Left ventricle myocardium inferior (tissue), 1 donor: ENCODE results near the gene MLH1. TPM values are rescaled to one million over a fixed set of nuclear protein-coding genes. Genes with fewer than 3 reads are reported as not detected.

Experiments
- DNase-seq: peaks from one replicate; pipeline ENCODE4 v3.0.0-alpha.2; 2020
- H3K27ac ChIP-seq: fragments of 200-600 bp; replicated peaks from 2 replicates; pipeline ENCODE4 v1.8.0; 2021
- H3K27me3 ChIP-seq: fragments of 200-600 bp; 2 replicates; pipeline ENCODE4 v1.8.0; 2021; ENCODE audit warnings: low read depth
- H3K36me3 ChIP-seq: fragments of 200-600 bp; 2 replicates; pipeline ENCODE4 v1.8.0; 2021
- H3K4me1 ChIP-seq: fragments of 200-600 bp; 2 replicates; pipeline ENCODE4 v1.8.0; 2021
- H3K4me3 ChIP-seq: fragments of 200-600 bp; 2 replicates; pipeline ENCODE4 v1.8.0; 2021; ENCODE audit warnings: mild to moderate bottlenecking, moderate library complexity
- H3K9me3 ChIP-seq: fragments of 200-600 bp; replicated peaks from 2 replicates; pipeline ENCODE4 v1.8.0; 2021
- intact Hi-C: fragments of 100-400 bp; cut with micrococcal nuclease; formaldehyde crosslinking; loops from one replicate; pipeline ENCODE4 v1.11.0; 2022
- total RNA-seq: library from RNA; stranded (reverse); fragmentation: NEBNext Ultra II Directional; extraction: Animal tissue kit (Norgen Biotek cat#: 25700); gene quantifications from one replicate; pipeline ENCODE4 v1.2.1, GENCODE V29; 2021
- TF ChIP-seq, protein P1 (sequence below): fragments of 200-600 bp; IDR thresholded peaks from 2 replicates; pipeline ENCODE4 v1.8.0; 2021; ENCODE audit warnings: antibody characterized with exemption, mild to moderate bottlenecking, borderline replicate concordance
- donor health status: DM: no; HTN: yes; CAD: no; lungs with severe emphysema.

The MLH1 gene
- total RNA-seq, 1 donor from 2014 or later, result 55.6 TPM

DNA sequence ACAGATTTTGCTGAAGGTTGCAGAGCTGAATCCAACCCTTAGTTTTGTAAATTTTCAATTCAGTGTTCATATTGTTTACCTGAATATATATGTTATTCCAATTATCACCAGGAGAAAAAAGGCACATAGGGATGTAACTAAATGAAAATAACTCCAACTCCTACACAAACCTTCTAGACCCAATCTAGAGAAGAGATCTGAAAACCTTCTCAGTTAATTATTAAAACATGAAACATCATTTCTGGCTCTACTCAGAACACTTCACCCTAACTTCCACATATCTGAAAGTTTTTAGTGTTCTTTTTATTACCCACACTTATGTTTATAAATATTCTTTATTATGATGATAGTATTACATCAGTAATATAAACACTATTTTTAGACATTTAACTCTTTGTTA lies 104.5 kb downstream of the MLH1 start:
- intact Hi-C loops, result no loop called here

DNA sequence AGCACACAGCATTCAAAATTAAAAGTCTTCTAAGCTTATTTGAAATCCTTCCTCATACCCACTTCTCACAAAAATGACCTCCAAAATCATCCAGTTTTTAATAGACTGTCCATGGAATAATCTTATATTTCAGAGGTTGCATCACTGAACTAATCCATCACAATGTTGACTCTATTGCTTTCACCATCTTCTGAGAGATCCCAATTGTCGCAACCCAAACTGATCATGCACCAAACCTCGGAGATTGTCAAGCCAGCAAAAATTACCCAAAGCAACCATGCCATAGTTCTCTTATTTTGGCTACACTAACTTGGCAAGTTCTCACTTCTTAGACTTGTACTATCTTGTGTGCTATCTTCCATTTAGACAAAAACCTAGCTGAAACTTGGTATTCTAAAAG lies 105.6 kb downstream of the MLH1 start:
- no peak for DNase-seq
- Histone ChIP-seq H3K27ac (no peak overlapping the region), H3K9me3 (no peaks in the 10 kb centered on the region), H3K4me3 (no peak overlapping the region), H3K4me1 (peaks cover 30% of the 10 kb centered on the region), H3K36me3 (peaks cover 19% of the 10 kb centered on the region), H3K27me3 (no peaks in the 10 kb centered on the region)
- intact Hi-C loops, result no loop called here
- TF ChIP-seq, protein P1, sequence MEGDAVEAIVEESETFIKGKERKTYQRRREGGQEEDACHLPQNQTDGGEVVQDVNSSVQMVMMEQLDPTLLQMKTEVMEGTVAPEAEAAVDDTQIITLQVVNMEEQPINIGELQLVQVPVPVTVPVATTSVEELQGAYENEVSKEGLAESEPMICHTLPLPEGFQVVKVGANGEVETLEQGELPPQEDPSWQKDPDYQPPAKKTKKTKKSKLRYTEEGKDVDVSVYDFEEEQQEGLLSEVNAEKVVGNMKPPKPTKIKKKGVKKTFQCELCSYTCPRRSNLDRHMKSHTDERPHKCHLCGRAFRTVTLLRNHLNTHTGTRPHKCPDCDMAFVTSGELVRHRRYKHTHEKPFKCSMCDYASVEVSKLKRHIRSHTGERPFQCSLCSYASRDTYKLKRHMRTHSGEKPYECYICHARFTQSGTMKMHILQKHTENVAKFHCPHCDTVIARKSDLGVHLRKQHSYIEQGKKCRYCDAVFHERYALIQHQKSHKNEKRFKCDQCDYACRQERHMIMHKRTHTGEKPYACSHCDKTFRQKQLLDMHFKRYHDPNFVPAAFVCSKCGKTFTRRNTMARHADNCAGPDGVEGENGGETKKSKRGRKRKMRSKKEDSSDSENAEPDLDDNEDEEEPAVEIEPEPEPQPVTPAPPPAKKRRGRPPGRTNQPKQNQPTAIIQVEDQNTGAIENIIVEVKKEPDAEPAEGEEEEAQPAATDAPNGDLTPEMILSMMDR, result no peak

More for the DNA sequence above, 104.5 kb downstream of the MLH1 start:
- Histone ChIP-seq H3K27me3 (no peaks in the 10 kb centered on the region), H3K4me3 (no peak overlapping the region), H3K9me3 (no peaks in the 10 kb centered on the region), H3K36me3 (peaks cover 24% of the 10 kb centered on the region), H3K4me1 (peaks cover 31% of the 10 kb centered on the region), H3K27ac (peak overlapping the region; percentile 43)
- DNase-seq, result no peak
- TF ChIP-seq, protein P1, result no peak

DNA sequence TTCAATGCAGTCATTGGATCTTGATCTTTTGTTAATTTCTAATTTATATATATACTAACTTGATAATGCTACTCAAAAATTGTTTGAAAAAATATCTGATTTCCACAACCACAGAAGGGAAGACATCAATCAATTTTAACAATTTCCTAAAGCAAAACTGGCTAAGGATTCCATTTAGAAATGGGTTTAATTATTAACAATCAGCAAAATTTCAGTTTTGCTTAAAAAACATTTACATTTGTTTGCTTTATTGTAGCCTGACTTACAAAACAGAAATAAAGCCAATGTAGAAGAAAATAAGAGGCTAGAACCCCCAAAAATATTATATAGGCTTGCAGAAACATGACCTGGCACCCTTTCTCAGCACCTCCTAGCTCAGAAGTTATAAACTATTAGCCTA lies 106.2 kb downstream of the MLH1 start:
- Histone ChIP-seq H3K27me3 (no peaks in the 10 kb centered on the region), H3K9me3 (no peaks in the 10 kb centered on the region), H3K27ac (no peak overlapping the region), H3K4me3 (no peak overlapping the region), H3K36me3 (peaks cover 13% of the 10 kb centered on the region), H3K4me1 (peaks cover 30% of the 10 kb centered on the region)
- TF ChIP-seq, protein P1, result no peak
- intact Hi-C loops, result no loop called here
- DNase-seq, result no peak

DNA sequence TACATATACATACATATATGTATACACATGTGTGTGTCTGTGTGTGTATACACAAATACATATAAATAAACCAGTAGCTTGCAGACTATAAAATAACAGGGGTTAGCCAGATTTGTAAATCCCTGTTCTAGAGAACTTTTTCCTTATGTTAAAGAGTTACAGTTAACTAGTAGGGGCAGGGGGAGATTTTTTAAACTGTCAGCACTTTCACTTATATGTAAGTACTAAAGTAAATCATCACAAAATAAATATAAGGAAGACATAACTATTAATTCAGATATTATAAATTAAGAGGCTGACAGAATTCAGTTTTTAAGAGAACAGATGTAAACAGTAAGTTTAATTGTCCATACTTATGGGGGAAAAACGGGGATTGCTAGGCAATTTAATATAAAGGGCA lies 107.1 kb downstream of the MLH1 start:
- Histone ChIP-seq H3K9me3 (no peaks in the 10 kb centered on the region), H3K4me1 (peaks cover 28% of the 10 kb centered on the region), H3K36me3 (peaks cover 10% of the 10 kb centered on the region), H3K27ac (no peak overlapping the region), H3K27me3 (no peaks in the 10 kb centered on the region), H3K4me3 (no peak overlapping the region)
- no peak for DNase-seq
- TF ChIP-seq, protein P1, result no peak
- intact Hi-C loops, result no loop called here

Other genes with a start within 250 kb of the MLH1 start
- 0.16 TPM for gene DCLK3, start 229.0 kb upstream of the MLH1 start, total RNA-seq
- gene TRANK1, start 48.5 kb upstream of the MLH1 start, total RNA-seq, result 6.6 TPM
- 25.4 TPM for gene EPM2AIP1, start 387 bp upstream of the MLH1 start, total RNA-seq
- gene LRRFIP2, start 181.1 kb downstream of the MLH1 start, total RNA-seq, result 155 TPM
- gene GOLGA4, start 249.8 kb downstream of the MLH1 start, total RNA-seq, result 202 TPM